SK-N-SH treated with all-trans-retinoic acid at 6 μM for 48 hours (cell line): ENCODE measurements around the gene TLN1.

Experiments
- ATAC-seq: fragments of 200-7000 bp; cut with Tn5 transposase; 3 replicates; pipeline ENCODE4 v1.9.1; 2020; ENCODE audit warnings: mild to moderate bottlenecking, moderate library complexity
- ARNTL ChIP-seq: fragments of 450-650 bp; formaldehyde crosslinking; IDR thresholded peaks from 2 replicates; pipeline ENCODE4 v1.5.0; 2020; ENCODE audit warnings: low read depth, mild to moderate bottlenecking, moderate library complexity, borderline replicate concordance
- BACH2 ChIP-seq: fragments of 250-450 bp; sonication (Bioruptor Pico); IDR thresholded peaks from 2 replicates; pipeline ENCODE4 v1.9.0; 2021; ENCODE audit warnings: mild to moderate bottlenecking, borderline replicate concordance
- CSDC2 ChIP-seq: fragments of 250-450 bp; sonication (Bioruptor Pico); IDR thresholded peaks from 2 replicates; pipeline ENCODE4 v1.5.0; 2020; ENCODE audit warnings: mild to moderate bottlenecking, moderate library complexity
- GLIS3 ChIP-seq: fragments of 250-450 bp; sonication (Bioruptor Pico); IDR thresholded peaks from 2 replicates; pipeline ENCODE4 v1.5.0; 2020; ENCODE audit warnings: mild to moderate bottlenecking, moderate library complexity
- ISL1 ChIP-seq: fragments of 250-450 bp; sonication (Bioruptor Pico); IDR thresholded peaks from 2 replicates; pipeline ENCODE4 v2.1.2; 2022; ENCODE audit warnings: mild to moderate bottlenecking, moderate library complexity
- OSR1 ChIP-seq: fragments of 250-450 bp; sonication (Bioruptor Pico); IDR thresholded peaks from 2 replicates; pipeline ENCODE4 v1.8.0; 2022; ENCODE audit warnings: moderate library complexity, mild to moderate bottlenecking, inconsistent platforms
- PPARA ChIP-seq: fragments of 250-450 bp; sonication (Bioruptor Pico); IDR thresholded peaks from 2 replicates; pipeline ENCODE4 v1.5.0; 2020; ENCODE audit warnings: mild to moderate bottlenecking, borderline replicate concordance
- SNAI2 ChIP-seq: fragments of 250-450 bp; sonication (Bioruptor Pico); IDR thresholded peaks from 2 replicates; pipeline ENCODE4 v1.5.0; 2020; ENCODE audit warnings: mild to moderate bottlenecking, moderate library complexity
- TCF4 ChIP-seq: fragments of 250-450 bp; sonication (Bioruptor Pico); IDR thresholded peaks from 2 replicates; pipeline ENCODE4 v1.8.0; 2021; ENCODE audit warnings: mild to moderate bottlenecking, moderate library complexity, borderline replicate concordance
- ZFP30 ChIP-seq: fragments of 450-650 bp; formaldehyde crosslinking; IDR thresholded peaks from 2 replicates; pipeline ENCODE4 v1.5.0; 2022; ENCODE audit warnings: mild to moderate bottlenecking, moderate library complexity
- ZNF565 ChIP-seq: fragments of 450-650 bp; formaldehyde crosslinking; conservative IDR thresholded peaks from 2 replicates; pipeline ENCODE4 v1.5.0; 2020; ENCODE audit warnings: low read depth, mild to moderate bottlenecking, moderate library complexity
- ZNF70 ChIP-seq: fragments of 450-650 bp; formaldehyde crosslinking; IDR thresholded peaks from 2 replicates; pipeline ENCODE4 v1.5.0; 2020; ENCODE audit warnings: mild to moderate bottlenecking, moderate library complexity
- TF ChIP-seq, protein P1 (sequence below): fragments of 250-450 bp; sonication (Bioruptor Pico); IDR thresholded peaks from 2 replicates; pipeline ENCODE4 v1.5.1; 2020; ENCODE audit warnings: low read depth, mild to moderate bottlenecking, moderate library complexity
- TF ChIP-seq, protein P2 (sequence below): fragments of 250-450 bp; sonication (Bioruptor Pico); IDR thresholded peaks from 2 replicates; pipeline ENCODE4 v1.8.0; 2021; ENCODE audit warnings: low read depth, mild to moderate bottlenecking, moderate library complexity, borderline replicate concordance
- TF ChIP-seq, protein P3 (sequence below): fragments of 250-450 bp; sonication (Bioruptor Pico); IDR thresholded peaks from 2 replicates; pipeline ENCODE4 v1.5.0; 2020; ENCODE audit warnings: mild to moderate bottlenecking, moderate library complexity
- TF ChIP-seq, protein P4 (sequence below): fragments of 250-450 bp; sonication (Bioruptor Pico); IDR thresholded peaks from 2 replicates; pipeline ENCODE4 v1.5.1; 2021; ENCODE audit warnings: mild to moderate bottlenecking, moderate library complexity
- TF ChIP-seq, protein P5 (sequence below): fragments of 250-450 bp; sonication (Bioruptor Pico); IDR thresholded peaks from 2 replicates; pipeline ENCODE4 v1.8.0; 2020; ENCODE audit warnings: mild to moderate bottlenecking, moderate library complexity, borderline replicate concordance

Gene TLN1

DNA sequence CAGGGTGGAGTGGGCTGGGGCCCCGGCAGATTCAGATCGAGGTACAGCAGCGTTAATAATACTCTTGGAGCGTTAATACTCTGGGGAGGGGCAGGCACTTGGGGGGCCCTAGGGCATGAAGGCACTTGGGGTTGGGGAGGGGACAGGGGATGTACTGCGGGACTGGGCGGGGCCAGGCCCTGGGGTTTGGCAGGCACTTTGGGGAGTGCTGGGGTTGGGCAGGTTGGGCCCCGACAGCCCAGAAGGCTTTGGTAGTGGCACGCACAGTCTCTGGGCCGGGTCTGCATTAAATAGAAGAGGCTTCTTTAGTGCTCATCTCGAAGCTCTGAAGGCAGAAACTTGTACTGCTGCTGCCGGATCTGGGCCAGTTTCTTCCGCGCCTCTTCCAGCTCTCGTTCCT lies 34.5 kb downstream of the TLN1 start (continued):
- TF ChIP-seq, protein P1, sequence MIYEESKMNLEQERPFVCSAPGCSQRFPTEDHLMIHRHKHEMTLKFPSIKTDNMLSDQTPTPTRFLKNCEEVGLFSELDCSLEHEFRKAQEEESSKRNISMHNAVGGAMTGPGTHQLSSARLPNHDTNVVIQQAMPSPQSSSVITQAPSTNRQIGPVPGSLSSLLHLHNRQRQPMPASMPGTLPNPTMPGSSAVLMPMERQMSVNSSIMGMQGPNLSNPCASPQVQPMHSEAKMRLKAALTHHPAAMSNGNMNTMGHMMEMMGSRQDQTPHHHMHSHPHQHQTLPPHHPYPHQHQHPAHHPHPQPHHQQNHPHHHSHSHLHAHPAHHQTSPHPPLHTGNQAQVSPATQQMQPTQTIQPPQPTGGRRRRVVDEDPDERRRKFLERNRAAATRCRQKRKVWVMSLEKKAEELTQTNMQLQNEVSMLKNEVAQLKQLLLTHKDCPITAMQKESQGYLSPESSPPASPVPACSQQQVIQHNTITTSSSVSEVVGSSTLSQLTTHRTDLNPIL (CRISPR knock-in tag): no peak
- TF ChIP-seq, protein P2, sequence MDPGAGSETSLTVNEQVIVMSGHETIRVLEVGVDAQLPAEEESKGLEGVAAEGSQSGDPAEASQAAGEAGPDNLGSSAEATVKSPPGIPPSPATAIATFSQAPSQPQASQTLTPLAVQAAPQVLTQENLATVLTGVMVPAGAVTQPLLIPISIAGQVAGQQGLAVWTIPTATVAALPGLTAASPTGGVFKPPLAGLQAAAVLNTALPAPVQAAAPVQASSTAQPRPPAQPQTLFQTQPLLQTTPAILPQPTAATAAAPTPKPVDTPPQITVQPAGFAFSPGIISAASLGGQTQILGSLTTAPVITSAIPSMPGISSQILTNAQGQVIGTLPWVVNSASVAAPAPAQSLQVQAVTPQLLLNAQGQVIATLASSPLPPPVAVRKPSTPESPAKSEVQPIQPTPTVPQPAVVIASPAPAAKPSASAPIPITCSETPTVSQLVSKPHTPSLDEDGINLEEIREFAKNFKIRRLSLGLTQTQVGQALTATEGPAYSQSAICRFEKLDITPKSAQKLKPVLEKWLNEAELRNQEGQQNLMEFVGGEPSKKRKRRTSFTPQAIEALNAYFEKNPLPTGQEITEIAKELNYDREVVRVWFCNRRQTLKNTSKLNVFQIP (CRISPR knock-in tag): no peak
- no peak for TF ChIP-seq ARNTL (CRISPR knock-in tag)
- TF ChIP-seq OSR1 (CRISPR knock-in tag): no peak
- TF ChIP-seq CSDC2 (CRISPR knock-in tag): no peak

DNA sequence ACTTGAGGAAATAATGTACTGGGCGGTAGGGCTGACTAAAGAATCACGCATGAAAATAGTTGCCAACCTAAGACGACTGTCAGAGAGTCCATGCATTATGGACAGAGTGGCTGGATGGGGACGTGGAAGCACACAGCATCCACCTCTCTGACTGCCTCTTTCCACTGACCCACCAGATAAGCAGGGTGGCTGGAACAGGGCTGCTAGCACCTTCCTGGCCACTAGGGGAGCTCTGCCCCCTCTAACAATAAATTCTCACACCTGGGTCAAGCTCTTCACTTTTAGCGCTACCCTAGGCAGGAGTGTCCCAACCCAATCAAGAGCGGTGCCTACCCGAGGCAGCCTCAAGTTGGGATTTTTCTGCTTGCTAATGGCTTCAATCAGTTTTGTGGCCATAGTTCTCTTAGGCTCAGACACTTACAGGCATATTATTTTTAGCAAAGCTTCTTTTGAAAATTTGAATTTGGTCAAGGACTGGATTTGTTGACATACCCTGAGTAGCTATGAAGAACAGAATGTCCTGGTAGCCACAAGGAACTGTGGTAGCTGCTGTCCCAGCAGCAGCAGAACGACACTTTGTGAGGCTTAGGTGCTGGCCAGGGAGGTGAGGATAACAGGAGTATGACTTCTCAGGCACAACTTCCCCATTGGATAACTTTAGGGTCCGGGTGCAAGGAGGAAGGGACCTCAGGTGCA lies 35.3 kb downstream of the TLN1 start:
- peak; percentile 82 for ATAC-seq
- TF ChIP-seq ZNF70 (no peak), OSR1 (CRISPR knock-in tag) (no peak), ARNTL (CRISPR knock-in tag) (no peak), CSDC2 (CRISPR knock-in tag) (no peak), GLIS3 (CRISPR knock-in tag) (no peak), TCF4 (no peak), ISL1 (CRISPR knock-in tag) (no peak), ZFP30 (CRISPR knock-in tag) (no peak), PPARA (CRISPR knock-in tag) (no peak), SNAI2 (CRISPR knock-in tag) (no peak), BACH2 (no peak)
- TF ChIP-seq, protein P3, sequence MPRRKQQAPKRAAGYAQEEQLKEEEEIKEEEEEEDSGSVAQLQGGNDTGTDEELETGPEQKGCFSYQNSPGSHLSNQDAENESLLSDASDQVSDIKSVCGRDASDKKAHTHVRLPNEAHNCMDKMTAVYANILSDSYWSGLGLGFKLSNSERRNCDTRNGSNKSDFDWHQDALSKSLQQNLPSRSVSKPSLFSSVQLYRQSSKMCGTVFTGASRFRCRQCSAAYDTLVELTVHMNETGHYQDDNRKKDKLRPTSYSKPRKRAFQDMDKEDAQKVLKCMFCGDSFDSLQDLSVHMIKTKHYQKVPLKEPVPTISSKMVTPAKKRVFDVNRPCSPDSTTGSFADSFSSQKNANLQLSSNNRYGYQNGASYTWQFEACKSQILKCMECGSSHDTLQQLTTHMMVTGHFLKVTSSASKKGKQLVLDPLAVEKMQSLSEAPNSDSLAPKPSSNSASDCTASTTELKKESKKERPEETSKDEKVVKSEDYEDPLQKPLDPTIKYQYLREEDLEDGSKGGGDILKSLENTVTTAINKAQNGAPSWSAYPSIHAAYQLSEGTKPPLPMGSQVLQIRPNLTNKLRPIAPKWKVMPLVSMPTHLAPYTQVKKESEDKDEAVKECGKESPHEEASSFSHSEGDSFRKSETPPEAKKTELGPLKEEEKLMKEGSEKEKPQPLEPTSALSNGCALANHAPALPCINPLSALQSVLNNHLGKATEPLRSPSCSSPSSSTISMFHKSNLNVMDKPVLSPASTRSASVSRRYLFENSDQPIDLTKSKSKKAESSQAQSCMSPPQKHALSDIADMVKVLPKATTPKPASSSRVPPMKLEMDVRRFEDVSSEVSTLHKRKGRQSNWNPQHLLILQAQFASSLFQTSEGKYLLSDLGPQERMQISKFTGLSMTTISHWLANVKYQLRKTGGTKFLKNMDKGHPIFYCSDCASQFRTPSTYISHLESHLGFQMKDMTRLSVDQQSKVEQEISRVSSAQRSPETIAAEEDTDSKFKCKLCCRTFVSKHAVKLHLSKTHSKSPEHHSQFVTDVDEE (CRISPR knock-in tag): no peak
- TF ChIP-seq, protein P2 (CRISPR knock-in tag): no peak
- TF ChIP-seq, protein P4, sequence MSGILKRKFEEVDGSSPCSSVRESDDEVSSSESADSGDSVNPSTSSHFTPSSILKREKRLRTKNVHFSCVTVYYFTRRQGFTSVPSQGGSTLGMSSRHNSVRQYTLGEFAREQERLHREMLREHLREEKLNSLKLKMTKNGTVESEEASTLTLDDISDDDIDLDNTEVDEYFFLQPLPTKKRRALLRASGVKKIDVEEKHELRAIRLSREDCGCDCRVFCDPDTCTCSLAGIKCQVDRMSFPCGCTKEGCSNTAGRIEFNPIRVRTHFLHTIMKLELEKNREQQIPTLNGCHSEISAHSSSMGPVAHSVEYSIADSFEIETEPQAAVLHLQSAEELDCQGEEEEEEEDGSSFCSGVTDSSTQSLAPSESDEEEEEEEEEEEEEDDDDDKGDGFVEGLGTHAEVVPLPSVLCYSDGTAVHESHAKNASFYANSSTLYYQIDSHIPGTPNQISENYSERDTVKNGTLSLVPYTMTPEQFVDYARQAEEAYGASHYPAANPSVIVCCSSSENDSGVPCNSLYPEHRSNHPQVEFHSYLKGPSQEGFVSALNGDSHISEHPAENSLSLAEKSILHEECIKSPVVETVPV (CRISPR knock-in tag): no peak

DNA sequence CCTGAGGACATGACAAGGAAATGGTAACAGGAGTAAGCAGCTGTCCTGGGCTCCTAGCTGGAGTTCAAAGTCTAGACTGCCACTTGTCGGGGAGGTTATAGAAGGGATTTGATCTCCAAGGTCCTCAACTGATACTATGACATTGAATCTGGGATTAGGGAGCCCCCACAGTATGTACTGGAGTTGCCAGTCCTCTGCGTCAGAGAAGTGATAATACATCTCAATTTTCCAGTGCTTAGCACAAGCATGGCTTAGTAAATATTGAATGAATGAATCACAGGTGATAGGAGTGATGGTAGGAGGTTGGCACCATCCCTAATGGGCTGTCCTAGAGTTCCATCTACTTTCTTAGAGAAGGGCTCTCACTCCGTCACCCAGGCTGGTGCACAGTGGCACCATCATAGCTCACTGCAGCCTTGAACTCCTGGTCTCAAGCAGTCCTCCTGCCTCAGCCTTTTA lies 36.0 kb downstream of the TLN1 start:
- TF ChIP-seq ZNF565 (CRISPR knock-in tag): no peak
- TF ChIP-seq BACH2: no peak
- no peak for TF ChIP-seq OSR1 (CRISPR knock-in tag)
- no peak for TF ChIP-seq CSDC2 (CRISPR knock-in tag)
- TF ChIP-seq, protein P5, sequence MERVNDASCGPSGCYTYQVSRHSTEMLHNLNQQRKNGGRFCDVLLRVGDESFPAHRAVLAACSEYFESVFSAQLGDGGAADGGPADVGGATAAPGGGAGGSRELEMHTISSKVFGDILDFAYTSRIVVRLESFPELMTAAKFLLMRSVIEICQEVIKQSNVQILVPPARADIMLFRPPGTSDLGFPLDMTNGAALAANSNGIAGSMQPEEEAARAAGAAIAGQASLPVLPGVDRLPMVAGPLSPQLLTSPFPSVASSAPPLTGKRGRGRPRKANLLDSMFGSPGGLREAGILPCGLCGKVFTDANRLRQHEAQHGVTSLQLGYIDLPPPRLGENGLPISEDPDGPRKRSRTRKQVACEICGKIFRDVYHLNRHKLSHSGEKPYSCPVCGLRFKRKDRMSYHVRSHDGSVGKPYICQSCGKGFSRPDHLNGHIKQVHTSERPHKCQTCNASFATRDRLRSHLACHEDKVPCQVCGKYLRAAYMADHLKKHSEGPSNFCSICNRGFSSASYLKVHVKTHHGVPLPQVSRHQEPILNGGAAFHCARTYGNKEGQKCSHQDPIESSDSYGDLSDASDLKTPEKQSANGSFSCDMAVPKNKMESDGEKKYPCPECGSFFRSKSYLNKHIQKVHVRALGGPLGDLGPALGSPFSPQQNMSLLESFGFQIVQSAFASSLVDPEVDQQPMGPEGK: no peak
- ATAC-seq: no peak
